Osteoblast (primary cell): ENCODE results near the gene MCOLN3. TPM values are rescaled to one million over a fixed set of nuclear protein-coding genes. Genes with fewer than 3 reads are reported as not detected.

ENCODE experiments used
- DNase-seq: peaks from one replicate; pipeline ENCODE4 v3.0.0; 2011; ENCODE audit warnings: low spot score, mixed read lengths; ENCODE audit not compliant: insufficient read length; ENCODE audit errors: missing footprints
- H2AFZ ChIP-seq: 2 replicates; pipeline ENCODE4 v1.6.0; 2011; ENCODE audit warnings: mild to moderate bottlenecking, low read length
- H3K27ac ChIP-seq: 2 replicates; pipeline ENCODE4 v1.5.1; 2011; ENCODE audit warnings: mild to moderate bottlenecking, low read depth, low read length, moderate library complexity
- H3K27me3 ChIP-seq: 2 replicates; pipeline ENCODE4 v1.6.0; 2012; ENCODE audit warnings: mild to moderate bottlenecking, control low read depth, inconsistent platforms, low read length, moderate library complexity; ENCODE audit not compliant: insufficient read depth
- H3K36me3 ChIP-seq: 2 replicates; pipeline ENCODE4 v1.5.1; 2011; ENCODE audit warnings: mild to moderate bottlenecking, low read length, control low read depth, moderate library complexity; ENCODE audit not compliant: insufficient read depth
- H3K4me1 ChIP-seq: 2 replicates; pipeline ENCODE4 v1.5.1; 2011; ENCODE audit warnings: mild to moderate bottlenecking, low read length, control low read depth, moderate library complexity; ENCODE audit not compliant: insufficient read depth
- H3K4me2 ChIP-seq: 2 replicates; pipeline ENCODE4 v1.6.0; 2011; ENCODE audit warnings: mild to moderate bottlenecking, low read length; ENCODE audit not compliant: insufficient read depth
- H3K4me3 ChIP-seq: fragments of 200-600 bp; sonication (generic); 3 replicates; pipeline ENCODE4 v1.5.1; 2012; ENCODE audit warnings: mild to moderate bottlenecking, low read length, inconsistent platforms; ENCODE audit not compliant: insufficient read depth
- H3K79me2 ChIP-seq: 2 replicates; pipeline ENCODE4 v1.6.0; 2012; ENCODE audit warnings: mild to moderate bottlenecking, low read length, control low read depth, inconsistent platforms; ENCODE audit not compliant: insufficient read depth
- H3K9me3 ChIP-seq: 2 replicates; pipeline ENCODE4 v1.5.1; 2011; ENCODE audit warnings: low read depth, low read length, control low read depth
- H4K20me1 ChIP-seq: 2 replicates; pipeline ENCODE4 v1.6.0; 2012; ENCODE audit warnings: mild to moderate bottlenecking, low read length, control low read depth; ENCODE audit not compliant: insufficient read depth
- total RNA-seq: library from RNA; depleted of rRNA; stranded (reverse); fragments of >200 nt; gene quantifications from 2 replicates; pipeline ENCODE4 v1.2.3, GENCODE V29; 2012
- TF ChIP-seq, protein P1 (sequence below): IDR thresholded peaks from 2 replicates; pipeline ENCODE4 v1.5.1; 2011; ENCODE audit warnings: mild to moderate bottlenecking, low read depth, low read length, moderate library complexity; ENCODE audit errors: extremely low read depth

The MCOLN3 gene
- total RNA-seq, 1 donor: 4.0 TPM

DNA sequence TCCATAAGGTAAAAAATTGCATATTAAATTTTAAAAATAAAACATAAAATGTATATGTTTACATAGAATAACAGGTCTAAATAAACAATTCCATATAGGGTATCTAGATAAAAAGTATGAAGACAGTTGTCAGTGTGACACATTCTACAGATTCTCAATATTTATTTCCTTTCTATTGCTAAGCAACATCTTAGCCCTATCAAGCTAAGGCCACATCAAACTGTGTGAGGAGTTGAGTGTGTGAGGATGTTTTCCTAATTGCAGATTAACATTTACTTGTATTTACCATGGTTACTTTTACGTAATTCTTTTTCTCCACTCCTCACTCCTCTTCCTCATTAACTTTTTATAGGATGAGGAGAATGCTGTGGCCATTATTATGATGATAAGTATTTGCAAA is 41.9 kb upstream of the MCOLN3 start:
- Histone ChIP-seq H4K20me1 (no peaks in the 10 kb centered on the region), H3K4me3 (no peak overlapping the region), H3K9me3 (no peaks in the 10 kb centered on the region), H3K27me3 (no peaks in the 10 kb centered on the region), H3K4me2 (no peak overlapping the region), H3K79me2 (no peaks in the 10 kb centered on the region), H3K27ac (no peak overlapping the region), H3K4me1 (peaks cover 6% of the 10 kb centered on the region), H3K36me3 (no peaks in the 10 kb centered on the region), H2AFZ (no peak overlapping the region)
- DNase-seq: no peak
- TF ChIP-seq, protein P1, sequence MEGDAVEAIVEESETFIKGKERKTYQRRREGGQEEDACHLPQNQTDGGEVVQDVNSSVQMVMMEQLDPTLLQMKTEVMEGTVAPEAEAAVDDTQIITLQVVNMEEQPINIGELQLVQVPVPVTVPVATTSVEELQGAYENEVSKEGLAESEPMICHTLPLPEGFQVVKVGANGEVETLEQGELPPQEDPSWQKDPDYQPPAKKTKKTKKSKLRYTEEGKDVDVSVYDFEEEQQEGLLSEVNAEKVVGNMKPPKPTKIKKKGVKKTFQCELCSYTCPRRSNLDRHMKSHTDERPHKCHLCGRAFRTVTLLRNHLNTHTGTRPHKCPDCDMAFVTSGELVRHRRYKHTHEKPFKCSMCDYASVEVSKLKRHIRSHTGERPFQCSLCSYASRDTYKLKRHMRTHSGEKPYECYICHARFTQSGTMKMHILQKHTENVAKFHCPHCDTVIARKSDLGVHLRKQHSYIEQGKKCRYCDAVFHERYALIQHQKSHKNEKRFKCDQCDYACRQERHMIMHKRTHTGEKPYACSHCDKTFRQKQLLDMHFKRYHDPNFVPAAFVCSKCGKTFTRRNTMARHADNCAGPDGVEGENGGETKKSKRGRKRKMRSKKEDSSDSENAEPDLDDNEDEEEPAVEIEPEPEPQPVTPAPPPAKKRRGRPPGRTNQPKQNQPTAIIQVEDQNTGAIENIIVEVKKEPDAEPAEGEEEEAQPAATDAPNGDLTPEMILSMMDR: no peak

- TF ChIP-seq, protein P1: no peak
- Histone ChIP-seq H3K4me1 (peaks cover 6% of the 10 kb centered on the region), H4K20me1 (no peaks in the 10 kb centered on the region), H3K79me2 (no peaks in the 10 kb centered on the region), H3K4me2 (no peak overlapping the region), H3K9me3 (no peaks in the 10 kb centered on the region), H3K4me3 (no peak overlapping the region), H3K27ac (no peak overlapping the region), H2AFZ (no peak overlapping the region), H3K27me3 (no peaks in the 10 kb centered on the region), H3K36me3 (no peaks in the 10 kb centered on the region)
- DNase-seq: no peak
Observed at GRCh38 chr1:85089203-85089602, 40.9 kb upstream of the MCOLN3 start.

- Histone ChIP-seq H4K20me1 (no peaks in the 10 kb centered on the region), H3K9me3 (no peaks in the 10 kb centered on the region), H3K27me3 (no peaks in the 10 kb centered on the region), H3K4me3 (no peak overlapping the region), H2AFZ (no peak overlapping the region), H3K79me2 (no peaks in the 10 kb centered on the region), H3K4me2 (no peak overlapping the region), H3K4me1 (peaks cover 6% of the 10 kb centered on the region), H3K36me3 (no peaks in the 10 kb centered on the region), H3K27ac (no peak overlapping the region)
- DNase-seq: no peak
- TF ChIP-seq, protein P1: no peak
Observed at GRCh38 chr1:85088408-85088784, 40.1 kb upstream of the MCOLN3 start.

GRCh38 chr1:85087659-85088407 is 39.5 kb upstream of the MCOLN3 start:
- Histone ChIP-seq H2AFZ (no peak overlapping the region), H4K20me1 (no peaks in the 10 kb centered on the region), H3K4me2 (no peak overlapping the region), H3K4me3 (no peak overlapping the region), H3K36me3 (no peaks in the 10 kb centered on the region), H3K27ac (no peak overlapping the region), H3K79me2 (no peaks in the 10 kb centered on the region), H3K9me3 (no peaks in the 10 kb centered on the region), H3K27me3 (no peaks in the 10 kb centered on the region), H3K4me1 (peaks cover 6% of the 10 kb centered on the region)
- DNase-seq: no peak
- TF ChIP-seq, protein P1: no peak
